SK-N-SH (cell line): Measurements from ENCODE around the gene BANF1. TPM values are rescaled to one million over a fixed set of nuclear protein-coding genes. Genes with fewer than 3 reads are reported as not detected.

Experiments used
- CTCF ChIA-PET: fragments of 300-600, 350-600 bp; formaldehyde crosslinking; extraction: SDS; loops from one replicate; lab custom pipeline; 2021; lab: Yijun Ruan, JAX
- POLR2A ChIA-PET: fragments of 350-600 bp; sonication (Branson Sonifier 250); formaldehyde crosslinking; extraction: SDS; loops from one replicate; lab custom pipeline; 2020; ENCODE audit warnings: antibody characterized with exemption, inconsistent platforms; lab: Yijun Ruan, JAX
- DNase-seq: peaks from one replicate; pipeline ENCODE4 v3.0.0; 2012
- H2AFZ ChIP-seq: fragments of 200-600 bp; sonication (generic); 2 replicates; pipeline ENCODE4 v1.8.1; 2016; ENCODE audit warnings: antibody characterized with exemption, mild to moderate bottlenecking, low read depth
- H3F3A ChIP-seq: fragments of 200-600 bp; sonication (generic); replicated peaks from 2 replicates; pipeline ENCODE3; 2016; ENCODE audit warnings: antibody characterized with exemption, mild to moderate bottlenecking; ENCODE audit not compliant: insufficient read depth
- H3K27ac ChIP-seq, 2 experiments: fragments of 200-500 bp in 1 of 2; fragments of 200-600 bp in 1 of 2; sonication (Bioruptor generic) in 1 of 2; sonication (generic), shearing (Covaris generic) in 1 of 2; 2 replicates each; pipeline versions ENCODE4 v1.5.1 to v1.6.1; 2014 to 2016; ENCODE audit warnings: low read depth in 2 of 2, inconsistent platforms in 1 of 2, low read length in 1 of 2, mild to moderate bottlenecking in 1 of 2, mixed read lengths in 1 of 2
- H3K27me3 ChIP-seq: fragments of 200-600 bp; sonication (generic), shearing (Covaris generic); 2 replicates; pipeline ENCODE4 v1.6.1; 2016; ENCODE audit warnings: mixed run types; ENCODE audit not compliant: insufficient read depth
- H3K36me3 ChIP-seq, 2 experiments: fragments of 200-500 bp in 1 of 2; fragments of 200-600 bp in 1 of 2; sonication (Bioruptor generic) in 1 of 2; sonication (generic) in 1 of 2; replicated peaks in 1 of 2; 2 replicates each; pipeline versions ENCODE3 to v1.5.1; 2014 to 2016; ENCODE audit warnings: low read length in 1 of 2, mild to moderate bottlenecking in 1 of 2; ENCODE audit not compliant: insufficient read depth in 2 of 2, control insufficient read depth in 1 of 2
- H3K4me1 ChIP-seq, 2 experiments: fragments of 200-500 bp in 1 of 2; fragments of 200-600 bp in 1 of 2; sonication (Bioruptor generic) in 1 of 2; sonication (generic), shearing (Covaris generic) in 1 of 2; 2 replicates each; pipeline versions ENCODE4 v1.5.1 to v1.6.1; 2014 to 2016; ENCODE audit warnings: low read depth in 1 of 2, low read length in 1 of 2, mixed run types in 1 of 2; ENCODE audit not compliant: insufficient read depth in 2 of 2, control insufficient read depth in 1 of 2
- H3K4me2 ChIP-seq: fragments of 200-600 bp; sonication (generic), shearing (Covaris generic); 2 replicates; pipeline ENCODE4 v1.6.1; 2017; ENCODE audit warnings: mixed run types
- H3K4me3 ChIP-seq, 2 experiments: fragments of 200-500 bp in 1 of 2; fragments of 200-600 bp in 1 of 2; sonication (Bioruptor generic) in 1 of 2; sonication (generic), shearing (Covaris generic) in 1 of 2; 2 replicates each; pipeline versions ENCODE4 v1.5.1 to v1.8.1; 2014 to 2016; ENCODE audit warnings: low read depth in 2 of 2, inconsistent platforms in 1 of 2, low read length in 1 of 2, mild to moderate bottlenecking in 1 of 2, mixed read lengths in 1 of 2, moderate library complexity in 1 of 2
- H3K79me2 ChIP-seq: fragments of 200-600 bp; sonication (generic); 2 replicates; pipeline ENCODE4 v1.8.1; 2017; ENCODE audit warnings: mild to moderate bottlenecking; ENCODE audit not compliant: insufficient read depth
- H3K9ac ChIP-seq: fragments of 200-600 bp; sonication (generic); 2 replicates; pipeline ENCODE4 v1.6.1; 2017; ENCODE audit warnings: mixed run types
- H3K9me2 ChIP-seq: fragments of 200-600 bp; sonication (generic); 2 replicates; pipeline ENCODE4 v1.6.1; 2017; ENCODE audit warnings: mixed run types
- H3K9me3 ChIP-seq: fragments of 200-600 bp; sonication (generic); 2 replicates; pipeline ENCODE4 v1.6.1; 2017; ENCODE audit warnings: mixed run types, mild to moderate bottlenecking, moderate library complexity
- H4K20me1 ChIP-seq: fragments of 200-600 bp; sonication (generic); 2 replicates; pipeline ENCODE4 v1.6.1; 2017; ENCODE audit warnings: mild to moderate bottlenecking, mixed run types; ENCODE audit not compliant: insufficient read depth
- CTCF ChIP-seq: fragments of 200-600 bp; sonication (generic); IDR thresholded peaks from 2 replicates; pipeline ENCODE4 v1.6.1; 2017; ENCODE audit warnings: antibody characterized with exemption, mild to moderate bottlenecking, moderate library complexity
- EZH2phosphoT487 ChIP-seq: fragments of 200-600 bp; sonication (generic); IDR thresholded peaks from 2 replicates; pipeline ENCODE4 v1.6.1; 2017; ENCODE audit warnings: low read depth, mixed run types, mild to moderate bottlenecking, antibody characterized with exemption, moderate library complexity, borderline replicate concordance
- FOSL2 ChIP-seq: IDR thresholded peaks from 2 replicates; pipeline ENCODE4 v1.4.0; 2012; ENCODE audit warnings: low read depth, mild to moderate bottlenecking, moderate library complexity, borderline replicate concordance
- FOXM1 ChIP-seq: IDR thresholded peaks from 2 replicates; pipeline ENCODE4 v1.4.0; 2012; ENCODE audit warnings: low read depth, mild to moderate bottlenecking
- GABPA ChIP-seq: IDR thresholded peaks from 2 replicates; pipeline ENCODE4 v1.4.0; 2012; ENCODE audit warnings: low read depth, mild to moderate bottlenecking
- MAX ChIP-seq: IDR thresholded peaks from 2 replicates; pipeline ENCODE4 v1.4.0; 2012; ENCODE audit warnings: low read depth
- MXI1 ChIP-seq: IDR thresholded peaks from 2 replicates; pipeline ENCODE4 v1.6.1; 2012; ENCODE audit warnings: mild to moderate bottlenecking, low read depth, low read length, improper control_type of control experiment
- NFIC ChIP-seq: IDR thresholded peaks from 2 replicates; pipeline ENCODE4 v1.4.0; 2012; ENCODE audit warnings: borderline replicate concordance
- NRF1 ChIP-seq: IDR thresholded peaks from 2 replicates; pipeline ENCODE4 v1.6.1; 2012; ENCODE audit warnings: low read depth, mild to moderate bottlenecking, low read length
- SIN3A ChIP-seq: IDR thresholded peaks from 2 replicates; pipeline ENCODE4 v1.6.1; 2012; ENCODE audit warnings: low read depth, mild to moderate bottlenecking, low read length, moderate library complexity, borderline replicate concordance
- SMC3 ChIP-seq: IDR thresholded peaks from 2 replicates; pipeline ENCODE4 v1.6.1; 2012; ENCODE audit warnings: low read depth, low read length, improper control_type of control experiment
- TAF1 ChIP-seq: IDR thresholded peaks from 2 replicates; pipeline ENCODE4 v1.6.1; 2012; ENCODE audit warnings: low read depth, mild to moderate bottlenecking, low read length, moderate library complexity, borderline replicate concordance
- TEAD4 ChIP-seq: IDR thresholded peaks from 2 replicates; pipeline ENCODE4 v1.4.0; 2012; ENCODE audit warnings: mild to moderate bottlenecking, borderline replicate concordance; ENCODE audit not compliant: insufficient read depth
- YY1 ChIP-seq: IDR thresholded peaks from 2 replicates; pipeline ENCODE4 v1.4.0; 2012; ENCODE audit warnings: low read depth, mild to moderate bottlenecking
- ZBTB33 ChIP-seq: IDR thresholded peaks from 2 replicates; pipeline ENCODE4 v1.4.0; 2012; ENCODE audit warnings: low read depth, borderline replicate concordance
- WGBS: methylation state at CpG from one replicate; pipeline ENCODE4 v1.1.6; 2017; ENCODE audit warnings: low lambda C conversion rate; 5-methylcytosine and 5-hydroxymethylcytosine counted together
- polyA plus RNA-seq, 3 experiments: library from polyadenylated mRNA; depleted of rRNA; stranded (reverse); fragments of >200 nt; gene quantifications; 2 replicates each; pipeline ENCODE4 v1.2.3, GENCODE V29; 2012

Gene BANF1
- polyA plus RNA-seq, 1 of the 3 experiments (the other 2 are of a cell fraction) = 382 TPM

- Histone ChIP-seq H3K79me2 (peaks cover 49% of the 10 kb centered on the region), H4K20me1 (peaks cover 4% of the 10 kb centered on the region; the same call in 1 of the 2 replicates), H3F3A (peaks cover 23% of the 10 kb centered on the region), H3K4me3 (no peak overlapping the region), H3K36me3 (peaks cover 30 to 35% of the 10 kb centered on the region in 2 experiments), H3K4me1 (peaks cover 4 to 6% of the 10 kb centered on the region in 2 experiments; a peak in 3 of 4 replicates), H3K9me2 (no peaks in the 10 kb centered on the region), H3K27me3 (no peaks in the 10 kb centered on the region), H3K27ac (no peak overlapping the region), H3K9me3 (no peaks in the 10 kb centered on the region), H2AFZ (no peak overlapping the region), H3K9ac (no peak overlapping the region), H3K4me2 (no peak overlapping the region)
- CTCF ChIA-PET = interaction anchor here (0.7 to 20.1 kb wide), 3 partner anchors 9 to 110 kb away, joined by 4 to 261 read pairs (median 15); partner anchors contain the start of genes CCDC85B, CTSW and FIBP
- POLR2A ChIA-PET = no interaction called here
- no peak for DNase-seq
- no peak for TF ChIP-seq FOSL2
- TF ChIP-seq CTCF = no peak
- no peak for TF ChIP-seq NFIC
- no peak for TF ChIP-seq TAF1
- TF ChIP-seq GABPA = no peak
- no peak for TF ChIP-seq SMC3
- TF ChIP-seq ZBTB33 = no peak
- TF ChIP-seq YY1 = no peak
- 97% methylated on average over 2 of the region's 2 CpGs for WGBS
These were observed 5.0 kb upstream of the BANF1 start for GRCh38 chr11:65997286-65997685.

GRCh38 chr11:66002648-66003225 lies 434 bp downstream of the BANF1 start:
- POLR2A ChIA-PET = interaction anchor here (0.5 to 2.0 kb wide), 6 partner anchors 36 to 143 kb away, joined by 5 to 11 read pairs (median 6); partner anchors contain the start of genes FIBP, MUS81, SART1 and SF3B2
- H3K9me2 ChIP-seq = no peaks in the 10 kb centered on the region
- H3F3A ChIP-seq = peaks cover 39% of the 10 kb centered on the region
- H4K20me1 ChIP-seq = peaks cover 4% of the 10 kb centered on the region; the same call in 1 of the 2 replicates
- H3K4me1 ChIP-seq = peaks cover 6 to 11% of the 10 kb centered on the region in 2 experiments; a peak in 3 of 4 replicates
- H3K4me3 ChIP-seq = peak overlapping the region; percentile 95 to 99
- peak overlapping the region; percentile 84 for H2AFZ ChIP-seq
- H3K9me3 ChIP-seq = no peaks in the 10 kb centered on the region
- DNase-seq = no peak
- H3K9ac ChIP-seq = peak overlapping the region; percentile 95
- no peaks in the 10 kb centered on the region for H3K27me3 ChIP-seq
- WGBS = 3% methylated on average over 19 of the region's 40 CpGs
- peak overlapping the region; percentile 96 for H3K4me2 ChIP-seq
- peaks cover 66% of the 10 kb centered on the region for H3K79me2 ChIP-seq
- peaks cover 39 to 42% of the 10 kb centered on the region in 2 experiments for H3K36me3 ChIP-seq
- CTCF ChIA-PET = interaction anchor here (0.8 to 1.9 kb wide), 10 partner anchors 10 to 299 kb away, joined by 3 to 14 read pairs (median 4); no protein-coding TSS in a partner anchor
- peak overlapping the region; percentile 98 for H3K27ac ChIP-seq
- no peak for TF ChIP-seq SIN3A
- no peak for TF ChIP-seq EZH2phosphoT487
- peak; percentile 33 for TF ChIP-seq MXI1
- TF ChIP-seq NRF1 = peak; percentile 18; the same call in 1 of the 2 replicates
- TF ChIP-seq FOXM1 = no peak
- no peak for TF ChIP-seq TEAD4
- TF ChIP-seq MAX = 0 out of 2 replicates have a peak, but pooled peaks have one; percentile 7
- peak; percentile 15; the same call in 1 of the 2 replicates for TF ChIP-seq CTCF
